ENCODE results near the gene LIG3. TPM values are rescaled to one million over a fixed set of nuclear protein-coding genes. Genes with fewer than 3 reads are reported as not detected.
"Not testable (repeated sequence)": the region's sequence is repeated elsewhere in the genome, so short reads cannot be mapped to it uniquely, and the experiment has no call there.

Gene LIG3
- total RNA-seq: 10 to 100 TPM in 1 of 2 donors, 1 to 10 TPM in 1; 9.3 to 21.2 TPM
- 1 to 10 TPM; 3.1 to 5.9 TPM for polyA plus RNA-seq

DNA sequence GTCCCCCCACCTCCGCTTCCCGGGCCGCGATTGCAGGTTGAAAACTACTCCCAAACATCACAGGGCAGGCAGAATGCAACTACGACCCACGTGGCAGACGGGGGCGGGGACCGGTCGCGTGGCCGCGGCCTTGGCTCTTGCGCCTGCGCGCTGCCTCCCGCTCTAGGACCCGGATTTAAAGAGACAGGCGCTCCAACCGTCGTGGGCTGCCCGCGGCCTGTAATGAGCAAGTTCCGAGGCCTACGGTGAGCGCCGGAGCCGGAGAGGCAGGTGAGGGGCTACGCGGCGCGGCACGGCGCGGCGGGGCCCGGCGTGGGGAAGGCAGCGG is at the start of gene LIG3:
TSS of gene LIG3 (plus strand) at position 160 of the 328 bp plus-strand sequence. CDS start 2,494 bp downstream, outside the sequence.
- no peak for TF ChIP-seq FOXA1 (IDR thresholded peaks at IDR 0.05)
- TF ChIP-seq, protein P1, sequence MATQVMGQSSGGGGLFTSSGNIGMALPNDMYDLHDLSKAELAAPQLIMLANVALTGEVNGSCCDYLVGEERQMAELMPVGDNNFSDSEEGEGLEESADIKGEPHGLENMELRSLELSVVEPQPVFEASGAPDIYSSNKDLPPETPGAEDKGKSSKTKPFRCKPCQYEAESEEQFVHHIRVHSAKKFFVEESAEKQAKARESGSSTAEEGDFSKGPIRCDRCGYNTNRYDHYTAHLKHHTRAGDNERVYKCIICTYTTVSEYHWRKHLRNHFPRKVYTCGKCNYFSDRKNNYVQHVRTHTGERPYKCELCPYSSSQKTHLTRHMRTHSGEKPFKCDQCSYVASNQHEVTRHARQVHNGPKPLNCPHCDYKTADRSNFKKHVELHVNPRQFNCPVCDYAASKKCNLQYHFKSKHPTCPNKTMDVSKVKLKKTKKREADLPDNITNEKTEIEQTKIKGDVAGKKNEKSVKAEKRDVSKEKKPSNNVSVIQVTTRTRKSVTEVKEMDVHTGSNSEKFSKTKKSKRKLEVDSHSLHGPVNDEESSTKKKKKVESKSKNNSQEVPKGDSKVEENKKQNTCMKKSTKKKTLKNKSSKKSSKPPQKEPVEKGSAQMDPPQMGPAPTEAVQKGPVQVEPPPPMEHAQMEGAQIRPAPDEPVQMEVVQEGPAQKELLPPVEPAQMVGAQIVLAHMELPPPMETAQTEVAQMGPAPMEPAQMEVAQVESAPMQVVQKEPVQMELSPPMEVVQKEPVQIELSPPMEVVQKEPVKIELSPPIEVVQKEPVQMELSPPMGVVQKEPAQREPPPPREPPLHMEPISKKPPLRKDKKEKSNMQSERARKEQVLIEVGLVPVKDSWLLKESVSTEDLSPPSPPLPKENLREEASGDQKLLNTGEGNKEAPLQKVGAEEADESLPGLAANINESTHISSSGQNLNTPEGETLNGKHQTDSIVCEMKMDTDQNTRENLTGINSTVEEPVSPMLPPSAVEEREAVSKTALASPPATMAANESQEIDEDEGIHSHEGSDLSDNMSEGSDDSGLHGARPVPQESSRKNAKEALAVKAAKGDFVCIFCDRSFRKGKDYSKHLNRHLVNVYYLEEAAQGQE (IDR thresholded peaks at IDR 0.05): peak; percentile 47
- TF ChIP-seq EGR1 (IDR thresholded peaks at IDR 0.05; ENCODE audit: low read depth in 2 of 2): peak; percentile 73 to 77
- peak; percentile 59 for TF ChIP-seq SP1 (IDR thresholded peaks at IDR 0.05)
- no peak for TF ChIP-seq HNF4G (IDR thresholded peaks at IDR 0.05)
- no peak for TF ChIP-seq HNF4A (conservative IDR thresholded peaks at IDR 0.05)
- TF ChIP-seq YY1 (IDR thresholded peaks at IDR 0.05): peak; percentile 44
- peak; percentile 81 for TF ChIP-seq TAF1 (conservative IDR thresholded peaks at IDR 0.05)
- TF ChIP-seq, protein P2, sequence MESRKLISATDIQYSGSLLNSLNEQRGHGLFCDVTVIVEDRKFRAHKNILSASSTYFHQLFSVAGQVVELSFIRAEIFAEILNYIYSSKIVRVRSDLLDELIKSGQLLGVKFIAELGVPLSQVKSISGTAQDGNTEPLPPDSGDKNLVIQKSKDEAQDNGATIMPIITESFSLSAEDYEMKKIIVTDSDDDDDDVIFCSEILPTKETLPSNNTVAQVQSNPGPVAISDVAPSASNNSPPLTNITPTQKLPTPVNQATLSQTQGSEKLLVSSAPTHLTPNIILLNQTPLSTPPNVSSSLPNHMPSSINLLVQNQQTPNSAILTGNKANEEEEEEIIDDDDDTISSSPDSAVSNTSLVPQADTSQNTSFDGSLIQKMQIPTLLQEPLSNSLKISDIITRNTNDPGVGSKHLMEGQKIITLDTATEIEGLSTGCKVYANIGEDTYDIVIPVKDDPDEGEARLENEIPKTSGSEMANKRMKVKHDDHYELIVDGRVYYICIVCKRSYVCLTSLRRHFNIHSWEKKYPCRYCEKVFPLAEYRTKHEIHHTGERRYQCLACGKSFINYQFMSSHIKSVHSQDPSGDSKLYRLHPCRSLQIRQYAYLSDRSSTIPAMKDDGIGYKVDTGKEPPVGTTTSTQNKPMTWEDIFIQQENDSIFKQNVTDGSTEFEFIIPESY (IDR thresholded peaks at IDR 0.05): no peak
- TF ChIP-seq GABPA (IDR thresholded peaks at IDR 0.05 in 1 of 2, conservative IDR thresholded peaks at IDR 0.05 in 1 of 2): peak in 1 of 2 donors; percentile 66
- TF ChIP-seq, protein P3, sequence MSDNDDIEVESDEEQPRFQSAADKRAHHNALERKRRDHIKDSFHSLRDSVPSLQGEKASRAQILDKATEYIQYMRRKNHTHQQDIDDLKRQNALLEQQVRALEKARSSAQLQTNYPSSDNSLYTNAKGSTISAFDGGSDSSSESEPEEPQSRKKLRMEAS (IDR thresholded peaks at IDR 0.05): peak; percentile 94
- TF ChIP-seq FOXA2 (IDR thresholded peaks at IDR 0.05): no peak
- TF ChIP-seq RAD21 (IDR thresholded peaks at IDR 0.05): peak in 1 of 2 donors; percentile 23
- TF ChIP-seq, protein P4, sequence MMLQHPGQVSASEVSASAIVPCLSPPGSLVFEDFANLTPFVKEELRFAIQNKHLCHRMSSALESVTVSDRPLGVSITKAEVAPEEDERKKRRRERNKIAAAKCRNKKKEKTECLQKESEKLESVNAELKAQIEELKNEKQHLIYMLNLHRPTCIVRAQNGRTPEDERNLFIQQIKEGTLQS (IDR thresholded peaks at IDR 0.05): no peak
- Histone ChIP-seq H3K36me3 (ENCODE audit: control insufficient read depth in 4 of 4, insufficient read depth in 3 of 4, low read depth in 1 of 4, low read length in 3 of 4) (peaks cover 0 to 3% (median 0%) of the 10 kb centered on the region in 4 donors), H3K27ac (ENCODE audit: low read depth in 1 of 2, low read length in 2 of 2) (peak within 1 kb of the TSS; percentile 92 to 95), H3K4me3 (ENCODE audit: low read depth in 1 of 3, low read length in 3 of 3) (peak within 1 kb of the TSS; percentile 45 to 89 (median 76)), H3K27me3 (ENCODE audit: control insufficient read depth in 4 of 4, insufficient read depth in 4 of 4, low read length in 3 of 4) (no peaks in the 10 kb centered on the region), H3K9me3 (ENCODE audit: control insufficient read depth in 4 of 4, low read length in 3 of 4) (no peaks in the 10 kb centered on the region), H3K9ac (ENCODE audit: low read depth in 1 of 2, low read length in 2 of 2) (peak within 1 kb of the TSS; percentile 67 to 79), H3K4me1 (ENCODE audit: control insufficient read depth in 4 of 4, insufficient read depth in 4 of 4, low read length in 3 of 4) (peaks cover 2 to 15% (median 11%) of the 10 kb centered on the region in 4 donors)
- DNase-seq (ENCODE audit: low spot score): peak; percentile 93
- under 1% methylated on average over 39 of the region's 39 CpGs for WGBS

DNA sequence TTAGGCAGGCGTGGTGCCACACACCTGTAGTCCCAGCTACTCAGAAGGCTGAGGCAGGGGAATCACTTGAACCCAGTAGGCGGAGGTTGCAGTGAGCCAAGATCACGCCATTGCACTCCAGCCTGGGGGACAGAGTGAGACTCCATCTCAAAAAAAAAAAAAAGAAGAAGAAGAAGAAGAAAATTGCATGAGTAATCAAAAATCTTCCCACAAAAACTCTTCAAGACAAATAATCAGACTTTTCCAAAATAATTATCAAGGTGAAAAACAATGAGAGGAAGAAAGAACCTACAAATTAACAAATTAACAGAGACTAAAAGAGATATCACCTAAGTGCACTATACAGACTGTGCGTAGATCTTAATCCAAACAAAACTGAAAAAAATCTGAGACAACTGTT is 29.5 kb upstream of the LIG3 start:
- H3K27ac ChIP-seq (ENCODE audit: low read depth in 1 of 2, low read length in 2 of 2); DNase-seq (ENCODE audit: low spot score); H3K36me3 ChIP-seq (ENCODE audit: control insufficient read depth in 4 of 4, insufficient read depth in 3 of 4, low read depth in 1 of 4, low read length in 3 of 4); H3K27me3 ChIP-seq (ENCODE audit: control insufficient read depth in 4 of 4, insufficient read depth in 4 of 4, low read length in 3 of 4); H3K9me3 ChIP-seq (ENCODE audit: control insufficient read depth in 4 of 4, low read length in 3 of 4); H3K9ac ChIP-seq (ENCODE audit: low read depth in 1 of 2, low read length in 2 of 2); H3K4me3 ChIP-seq (ENCODE audit: low read depth in 1 of 3, low read length in 3 of 3); H3K4me1 ChIP-seq (ENCODE audit: control insufficient read depth in 4 of 4, insufficient read depth in 4 of 4, low read length in 3 of 4): not testable (repeated sequence)
- 96% methylated on average over 4 of the region's 4 CpGs for WGBS
